ENCODE data around the gene DNAJC7.

DNAJC7 gene

DNA sequence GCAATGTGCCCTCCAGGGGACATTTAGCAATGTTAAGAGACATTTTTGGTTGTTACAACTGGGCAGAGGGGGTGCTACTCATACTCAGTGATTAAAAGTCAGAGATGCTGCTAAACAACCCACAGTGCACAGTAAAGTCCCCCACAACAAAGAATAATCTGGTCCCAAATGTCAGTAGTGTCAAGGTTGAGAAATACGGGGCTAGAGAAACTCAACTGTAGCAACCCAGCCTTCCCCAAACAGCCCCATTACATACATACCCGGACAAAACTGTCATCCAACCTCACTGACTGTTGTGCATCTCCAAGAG lies 20.4 kb downstream of the DNAJC7 start:
- no peak for DNase-seq (ENCODE audit: low read depth, low spot score)
- Histone ChIP-seq H3K9ac (ENCODE audit: insufficient read length, low read depth) (no peak overlapping the region), H3K4me3 (ENCODE audit: insufficient read length, low read depth) (no peak overlapping the region), H3K9me3 (ENCODE audit: insufficient read depth, low read length) (no peaks in the 10 kb centered on the region), H3K36me3 (ENCODE audit: insufficient read depth, insufficient read length, low read length) (peaks cover 86% of the 10 kb centered on the region), H3K4me1 (ENCODE audit: insufficient read depth, insufficient read length) (no peaks in the 10 kb centered on the region), H3K27me3 (ENCODE audit: insufficient read depth, insufficient read length) (no peaks in the 10 kb centered on the region)
- no peak for TF ChIP-seq YY1 (IDR thresholded peaks at IDR 0.05; ENCODE audit: insufficient read depth, insufficient read length)
- no peak for TF ChIP-seq SUZ12 (IDR thresholded peaks at IDR 0.05; ENCODE audit: extremely low read depth, insufficient read depth, insufficient read length)
- no peak for TF ChIP-seq ZNF274 (IDR thresholded peaks at IDR 0.05; ENCODE audit: low read depth, low read length)

DNA sequence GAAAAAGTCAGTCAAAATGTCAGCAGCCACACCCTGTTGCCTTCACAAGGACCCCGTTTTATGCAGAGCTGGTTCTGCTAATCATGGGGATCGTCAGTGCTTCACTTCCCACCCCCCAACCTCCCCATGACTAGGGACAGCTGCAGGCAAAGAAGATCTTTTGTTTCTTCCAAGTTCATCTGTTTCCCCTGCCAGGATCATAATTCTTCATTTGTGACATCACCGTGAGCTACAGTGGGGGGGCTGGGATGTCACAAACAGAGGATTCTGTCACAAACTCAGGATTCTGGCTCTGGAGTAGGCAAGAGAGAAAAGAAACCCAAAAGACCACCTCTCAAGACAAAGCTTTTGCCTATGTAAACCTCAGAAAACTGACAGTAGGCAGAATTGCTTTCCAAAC lies 24.7 kb downstream of the DNAJC7 start:
- no peak for TF ChIP-seq ZNF274 (IDR thresholded peaks at IDR 0.05; ENCODE audit: low read depth, low read length)
- TF ChIP-seq SUZ12 (IDR thresholded peaks at IDR 0.05; ENCODE audit: extremely low read depth, insufficient read depth, insufficient read length): no peak
- no peak for TF ChIP-seq YY1 (IDR thresholded peaks at IDR 0.05; ENCODE audit: insufficient read depth, insufficient read length)
- Histone ChIP-seq H3K9ac (ENCODE audit: insufficient read length, low read depth) (no peak overlapping the region), H3K4me3 (ENCODE audit: insufficient read length, low read depth) (no peak overlapping the region), H3K36me3 (ENCODE audit: insufficient read depth, insufficient read length, low read length) (peaks cover 92% of the 10 kb centered on the region), H3K27me3 (ENCODE audit: insufficient read depth, insufficient read length) (no peaks in the 10 kb centered on the region), H3K9me3 (ENCODE audit: insufficient read depth, low read length) (no peaks in the 10 kb centered on the region), H3K4me1 (ENCODE audit: insufficient read depth, insufficient read length) (no peaks in the 10 kb centered on the region)
- no peak for DNase-seq (ENCODE audit: low read depth, low spot score)

DNA sequence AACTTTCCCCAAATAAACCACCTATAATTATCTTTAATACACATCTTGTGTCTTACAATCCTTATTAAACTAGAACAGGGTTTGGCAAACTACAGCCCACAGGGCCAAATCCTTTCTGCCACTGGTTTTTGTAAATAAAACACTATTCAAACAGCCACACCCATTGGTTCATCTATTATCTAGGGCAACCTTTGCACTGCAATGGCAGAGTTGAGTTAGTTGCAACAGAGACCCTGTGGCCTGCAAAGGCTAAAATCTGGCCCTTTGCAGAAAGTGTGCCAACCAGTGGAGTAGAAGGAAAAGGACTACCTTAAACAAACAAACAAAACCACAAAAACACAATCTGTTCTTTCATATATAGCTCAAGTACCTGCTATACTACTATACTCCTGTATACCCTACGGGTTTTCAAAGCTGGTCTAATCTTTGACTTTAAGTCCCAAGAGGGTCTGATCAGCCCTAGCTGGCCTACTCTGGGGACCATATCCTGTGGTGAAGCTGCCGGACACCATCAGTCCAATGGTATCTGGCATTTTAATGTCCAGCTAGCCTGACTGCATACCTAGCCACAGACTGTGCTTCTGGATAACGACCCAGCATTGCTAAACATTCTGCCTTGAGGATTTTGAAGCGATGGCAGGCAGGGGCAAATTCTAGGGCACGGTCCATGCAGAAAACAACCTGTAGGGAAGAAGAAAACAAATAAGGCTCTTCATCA lies 27.4 kb downstream of the DNAJC7 start:
- Histone ChIP-seq H3K4me3 (ENCODE audit: insufficient read length, low read depth) (no peak overlapping the region), H3K36me3 (ENCODE audit: insufficient read depth, insufficient read length, low read length) (peaks cover 92% of the 10 kb centered on the region), H3K9me3 (ENCODE audit: insufficient read depth, low read length) (no peaks in the 10 kb centered on the region), H3K9ac (ENCODE audit: insufficient read length, low read depth) (no peak overlapping the region), H3K27me3 (ENCODE audit: insufficient read depth, insufficient read length) (no peaks in the 10 kb centered on the region), H3K4me1 (ENCODE audit: insufficient read depth, insufficient read length) (no peaks in the 10 kb centered on the region)
- TF ChIP-seq YY1 (IDR thresholded peaks at IDR 0.05; ENCODE audit: insufficient read depth, insufficient read length) (no peak), SUZ12 (IDR thresholded peaks at IDR 0.05; ENCODE audit: extremely low read depth, insufficient read depth, insufficient read length) (no peak), ZNF274 (IDR thresholded peaks at IDR 0.05; ENCODE audit: low read depth, low read length) (no peak)
- no peak for DNase-seq (ENCODE audit: low read depth, low spot score)

DNA sequence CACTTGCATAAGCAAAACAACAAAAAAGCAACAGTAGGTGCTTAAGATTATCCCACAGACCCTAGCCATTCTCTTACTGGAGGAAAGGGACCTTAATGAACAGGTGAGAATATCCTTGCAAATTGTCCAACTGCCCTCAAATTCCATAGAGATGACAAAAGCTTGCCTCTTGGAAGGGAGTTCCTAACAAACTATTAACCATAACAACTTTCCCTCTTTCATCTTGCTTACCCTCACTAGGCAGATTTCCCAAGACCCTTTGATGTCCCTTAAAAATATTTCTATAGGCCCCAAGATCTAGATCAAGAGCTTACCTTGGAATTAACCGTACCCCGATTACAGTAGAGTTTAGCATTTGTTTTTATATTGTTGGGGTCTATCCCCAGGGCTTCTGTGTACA lies 28.8 kb downstream of the DNAJC7 start:
- no peak for DNase-seq (ENCODE audit: low read depth, low spot score)
- no peak overlapping the region for H3K9ac ChIP-seq (ENCODE audit: insufficient read length, low read depth)
- H3K27me3 ChIP-seq (ENCODE audit: insufficient read depth, insufficient read length): no peaks in the 10 kb centered on the region
- TF ChIP-seq ZNF274 (IDR thresholded peaks at IDR 0.05; ENCODE audit: low read depth, low read length) (no peak), SUZ12 (IDR thresholded peaks at IDR 0.05; ENCODE audit: extremely low read depth, insufficient read depth, insufficient read length) (no peak), YY1 (IDR thresholded peaks at IDR 0.05; ENCODE audit: insufficient read depth, insufficient read length) (no peak)
- H3K9me3 ChIP-seq (ENCODE audit: insufficient read depth, low read length): no peaks in the 10 kb centered on the region
- H3K4me1 ChIP-seq (ENCODE audit: insufficient read depth, insufficient read length): no peaks in the 10 kb centered on the region
- peaks cover 94% of the 10 kb centered on the region for H3K36me3 ChIP-seq (ENCODE audit: insufficient read depth, insufficient read length, low read length)
- no peak overlapping the region for H3K4me3 ChIP-seq (ENCODE audit: insufficient read length, low read depth)

DNA sequence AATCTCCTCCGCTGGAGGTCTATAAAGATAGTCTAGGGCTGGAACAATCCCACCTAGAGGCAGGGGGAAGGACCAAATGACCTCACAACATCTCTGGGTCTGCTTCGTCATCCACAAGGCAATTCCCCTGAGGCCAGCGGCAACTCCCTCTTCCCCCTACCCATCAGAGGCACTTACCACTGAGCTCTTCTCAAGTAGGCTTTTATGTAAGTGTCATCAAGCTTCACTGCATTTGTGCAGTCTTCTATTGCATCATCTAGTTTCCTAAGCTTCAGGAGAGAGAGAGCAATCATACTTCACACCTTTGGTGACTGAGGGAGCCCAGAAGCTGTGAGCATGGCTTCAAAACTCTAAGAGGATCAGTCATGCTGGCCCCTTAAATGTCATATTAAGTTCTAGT lies 29.6 kb downstream of the DNAJC7 start:
- DNase-seq (ENCODE audit: low read depth, low spot score): no peak
- H3K36me3 ChIP-seq (ENCODE audit: insufficient read depth, insufficient read length, low read length): peaks cover 96% of the 10 kb centered on the region
- TF ChIP-seq SUZ12 (IDR thresholded peaks at IDR 0.05; ENCODE audit: extremely low read depth, insufficient read depth, insufficient read length) (no peak), YY1 (IDR thresholded peaks at IDR 0.05; ENCODE audit: insufficient read depth, insufficient read length) (no peak), ZNF274 (IDR thresholded peaks at IDR 0.05; ENCODE audit: low read depth, low read length) (no peak)

DNA sequence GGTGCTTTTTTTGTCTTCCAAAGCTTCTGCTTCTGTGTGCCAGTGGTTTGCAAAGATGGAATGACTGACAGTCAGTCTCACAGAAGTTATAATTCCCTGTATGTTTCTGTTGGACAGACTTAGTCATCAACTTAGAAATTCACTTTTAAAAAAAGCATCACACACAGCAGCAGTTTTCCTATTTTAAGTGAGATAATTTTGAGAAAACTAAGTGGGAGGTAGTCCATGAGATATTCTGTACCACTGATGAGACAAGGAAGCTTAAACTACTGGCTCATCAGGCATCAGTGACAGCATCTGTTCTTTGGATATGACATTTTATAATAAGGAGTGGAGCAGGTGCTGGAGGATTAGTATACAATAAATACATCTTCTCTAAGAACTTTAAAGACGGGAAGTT lies 30.6 kb downstream of the DNAJC7 start:
- peaks cover 97% of the 10 kb centered on the region for H3K36me3 ChIP-seq (ENCODE audit: insufficient read depth, insufficient read length, low read length)
- no peak overlapping the region for H3K4me3 ChIP-seq (ENCODE audit: insufficient read length, low read depth)
- H3K9me3 ChIP-seq (ENCODE audit: insufficient read depth, low read length): no peaks in the 10 kb centered on the region
- TF ChIP-seq ZNF274 (IDR thresholded peaks at IDR 0.05; ENCODE audit: low read depth, low read length) (no peak), YY1 (IDR thresholded peaks at IDR 0.05; ENCODE audit: insufficient read depth, insufficient read length) (no peak), SUZ12 (IDR thresholded peaks at IDR 0.05; ENCODE audit: extremely low read depth, insufficient read depth, insufficient read length) (no peak)
- no peak overlapping the region for H3K9ac ChIP-seq (ENCODE audit: insufficient read length, low read depth)
- H3K27me3 ChIP-seq (ENCODE audit: insufficient read depth, insufficient read length): no peaks in the 10 kb centered on the region
- DNase-seq (ENCODE audit: low read depth, low spot score): no peak
- no peaks in the 10 kb centered on the region for H3K4me1 ChIP-seq (ENCODE audit: insufficient read depth, insufficient read length)

More for the DNA sequence above, 29.6 kb downstream of the DNAJC7 start:
- H3K9me3 ChIP-seq (ENCODE audit: insufficient read depth, low read length): no peaks in the 10 kb centered on the region
- H3K9ac ChIP-seq (ENCODE audit: insufficient read length, low read depth): no peak overlapping the region
- H3K27me3 ChIP-seq (ENCODE audit: insufficient read depth, insufficient read length): no peaks in the 10 kb centered on the region
- H3K4me1 ChIP-seq (ENCODE audit: insufficient read depth, insufficient read length): no peaks in the 10 kb centered on the region
- H3K4me3 ChIP-seq (ENCODE audit: insufficient read length, low read depth): no peak overlapping the region

DNA sequence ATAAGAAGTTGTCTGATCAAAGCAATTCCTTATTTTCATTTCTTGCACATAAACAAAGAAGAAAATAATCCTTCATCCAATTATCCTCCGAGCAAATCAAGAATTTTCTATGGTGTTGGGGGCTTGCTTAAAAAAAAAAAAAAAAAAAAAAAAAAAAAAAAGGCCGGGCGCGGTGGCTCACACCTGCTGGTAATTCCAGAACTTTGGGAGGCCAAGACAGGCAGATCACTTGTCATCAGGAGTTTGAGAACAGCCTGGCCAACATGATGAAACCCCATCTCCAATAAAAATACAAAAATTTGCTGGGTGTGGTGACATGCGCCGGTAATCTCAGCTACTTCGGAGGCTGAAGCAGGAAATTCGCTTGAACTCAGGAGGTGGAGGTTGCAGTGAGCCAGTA lies 31.3 kb downstream of the DNAJC7 start:
- H3K36me3 ChIP-seq (ENCODE audit: insufficient read depth, insufficient read length, low read length): peaks cover 97% of the 10 kb centered on the region
- no peaks in the 10 kb centered on the region for H3K27me3 ChIP-seq (ENCODE audit: insufficient read depth, insufficient read length)
- no peak overlapping the region for H3K4me3 ChIP-seq (ENCODE audit: insufficient read length, low read depth)
- DNase-seq (ENCODE audit: low read depth, low spot score): no peak
- H3K9me3 ChIP-seq (ENCODE audit: insufficient read depth, low read length): no peaks in the 10 kb centered on the region
- TF ChIP-seq YY1 (IDR thresholded peaks at IDR 0.05; ENCODE audit: insufficient read depth, insufficient read length): no peak
- no peaks in the 10 kb centered on the region for H3K4me1 ChIP-seq (ENCODE audit: insufficient read depth, insufficient read length)
- H3K9ac ChIP-seq (ENCODE audit: insufficient read length, low read depth): no peak overlapping the region

Measured in NT2/D1 (cell line).